ENCODE results near the gene NARS2.
"Not testable (repeated sequence)": the region's sequence is repeated elsewhere in the genome, so short reads cannot be mapped to it uniquely, and the experiment has no call there.

Gene NARS2

DNA sequence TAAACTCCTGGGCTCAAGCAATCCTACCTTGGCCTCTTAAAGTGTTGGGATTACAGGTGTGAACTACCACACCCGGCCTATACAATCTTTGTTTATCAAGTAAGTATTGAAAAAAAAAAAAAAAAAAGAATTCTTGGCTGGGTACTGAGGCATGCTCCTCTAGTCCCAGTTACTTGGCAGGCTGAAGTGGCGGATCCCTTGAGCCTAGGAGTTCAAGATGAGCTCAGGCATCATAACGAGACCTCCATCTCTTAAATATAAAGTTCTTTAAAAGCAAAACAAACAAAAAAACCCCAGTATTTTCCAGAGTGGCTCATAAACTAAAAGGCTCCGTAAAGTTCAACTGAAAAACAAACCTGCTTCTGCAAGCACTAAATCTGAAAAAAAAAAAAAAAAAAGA, 106.7 kb downstream of the NARS2 start:
- Histone ChIP-seq H3K27me3 (replicated peaks; ENCODE audit: insufficient read depth, low read length) (no peaks in the 10 kb centered on the region), H2AFZ (ENCODE audit: low read length) (no peak overlapping the region), H3K9me3 (replicated peaks; ENCODE audit: insufficient read depth, low read length) (no peaks in the 10 kb centered on the region), H3K79me2 (ENCODE audit: low read length) (no peaks in the 10 kb centered on the region), H3K9me2 (replicated peaks; ENCODE audit: insufficient read depth, low read length) (no peaks in the 10 kb centered on the region), H3K4me1 (ENCODE audit: low read length) (peaks cover 14% of the 10 kb centered on the region), H4K20me1 (ENCODE audit: insufficient read depth, low read length) (no peaks in the 10 kb centered on the region), H3K9ac (ENCODE audit: low read length) (no peak overlapping the region), H3K27ac (ENCODE audit: low read length) (no peak overlapping the region), H3K36me3 (replicated peaks; ENCODE audit: insufficient read depth, low read length) (no peaks in the 10 kb centered on the region), H3F3A (ENCODE audit: insufficient read depth, low read length) (peaks cover 20% of the 10 kb centered on the region), H3K4me3 (ENCODE audit: low read length) (no peak overlapping the region), H3K4me2 (ENCODE audit: low read depth, low read length) (no peak overlapping the region)
- TF ChIP-seq EZH2phosphoT487 (IDR thresholded peaks at IDR 0.05; ENCODE audit: low read length): no peak
- TF ChIP-seq, protein P1, sequence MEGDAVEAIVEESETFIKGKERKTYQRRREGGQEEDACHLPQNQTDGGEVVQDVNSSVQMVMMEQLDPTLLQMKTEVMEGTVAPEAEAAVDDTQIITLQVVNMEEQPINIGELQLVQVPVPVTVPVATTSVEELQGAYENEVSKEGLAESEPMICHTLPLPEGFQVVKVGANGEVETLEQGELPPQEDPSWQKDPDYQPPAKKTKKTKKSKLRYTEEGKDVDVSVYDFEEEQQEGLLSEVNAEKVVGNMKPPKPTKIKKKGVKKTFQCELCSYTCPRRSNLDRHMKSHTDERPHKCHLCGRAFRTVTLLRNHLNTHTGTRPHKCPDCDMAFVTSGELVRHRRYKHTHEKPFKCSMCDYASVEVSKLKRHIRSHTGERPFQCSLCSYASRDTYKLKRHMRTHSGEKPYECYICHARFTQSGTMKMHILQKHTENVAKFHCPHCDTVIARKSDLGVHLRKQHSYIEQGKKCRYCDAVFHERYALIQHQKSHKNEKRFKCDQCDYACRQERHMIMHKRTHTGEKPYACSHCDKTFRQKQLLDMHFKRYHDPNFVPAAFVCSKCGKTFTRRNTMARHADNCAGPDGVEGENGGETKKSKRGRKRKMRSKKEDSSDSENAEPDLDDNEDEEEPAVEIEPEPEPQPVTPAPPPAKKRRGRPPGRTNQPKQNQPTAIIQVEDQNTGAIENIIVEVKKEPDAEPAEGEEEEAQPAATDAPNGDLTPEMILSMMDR (IDR thresholded peaks at IDR 0.05; ENCODE audit: low read length): no peak
- no peak for TF ChIP-seq EZH2 (optimal IDR thresholded peaks at IDR 0.05; ENCODE audit: low read depth, low read length)
- no peak for DNase-seq

DNA sequence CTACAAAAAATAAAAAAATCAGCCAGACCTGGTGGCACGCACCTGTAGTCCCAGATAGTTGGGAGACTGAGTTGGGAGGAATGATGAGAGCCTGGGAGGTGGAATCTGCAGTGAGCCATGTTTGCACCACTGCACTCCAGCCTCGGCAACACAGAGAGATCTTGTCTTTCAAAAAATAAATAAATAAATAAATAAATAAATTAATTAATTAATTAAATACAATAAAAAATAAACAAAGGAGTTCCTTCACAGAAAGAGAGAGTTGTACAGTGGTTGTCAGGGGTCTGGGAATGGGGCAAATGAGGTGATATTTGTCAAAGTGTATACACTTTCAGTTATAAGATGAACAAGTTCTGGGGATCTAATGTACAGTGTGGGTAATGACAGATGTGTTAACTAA, 107.3 kb downstream of the NARS2 start:
- no peak overlapping the region for H2AFZ ChIP-seq (ENCODE audit: low read length)
- H3F3A ChIP-seq (ENCODE audit: insufficient read depth, low read length): peaks cover 20% of the 10 kb centered on the region
- H4K20me1 ChIP-seq (ENCODE audit: insufficient read depth, low read length): no peaks in the 10 kb centered on the region
- H3K4me2 ChIP-seq (ENCODE audit: low read depth, low read length): no peak overlapping the region
- no peaks in the 10 kb centered on the region for H3K27me3 ChIP-seq (replicated peaks; ENCODE audit: insufficient read depth, low read length)
- DNase-seq: no peak
- no peaks in the 10 kb centered on the region for H3K9me3 ChIP-seq (replicated peaks; ENCODE audit: insufficient read depth, low read length)
- no peak for TF ChIP-seq EZH2 (optimal IDR thresholded peaks at IDR 0.05; ENCODE audit: low read depth, low read length)
- TF ChIP-seq, protein P1 (IDR thresholded peaks at IDR 0.05; ENCODE audit: low read length): no peak
- no peak for TF ChIP-seq EZH2phosphoT487 (IDR thresholded peaks at IDR 0.05; ENCODE audit: low read length)
- H3K9me2 ChIP-seq (replicated peaks; ENCODE audit: insufficient read depth, low read length): no peaks in the 10 kb centered on the region
- no peaks in the 10 kb centered on the region for H3K79me2 ChIP-seq (ENCODE audit: low read length)
- H3K9ac ChIP-seq (ENCODE audit: low read length): no peak overlapping the region
- H3K27ac ChIP-seq (ENCODE audit: low read length): no peak overlapping the region
- no peak overlapping the region for H3K4me3 ChIP-seq (ENCODE audit: low read length)
- peaks cover 14% of the 10 kb centered on the region for H3K4me1 ChIP-seq (ENCODE audit: low read length)
- no peaks in the 10 kb centered on the region for H3K36me3 ChIP-seq (replicated peaks; ENCODE audit: insufficient read depth, low read length)

DNA sequence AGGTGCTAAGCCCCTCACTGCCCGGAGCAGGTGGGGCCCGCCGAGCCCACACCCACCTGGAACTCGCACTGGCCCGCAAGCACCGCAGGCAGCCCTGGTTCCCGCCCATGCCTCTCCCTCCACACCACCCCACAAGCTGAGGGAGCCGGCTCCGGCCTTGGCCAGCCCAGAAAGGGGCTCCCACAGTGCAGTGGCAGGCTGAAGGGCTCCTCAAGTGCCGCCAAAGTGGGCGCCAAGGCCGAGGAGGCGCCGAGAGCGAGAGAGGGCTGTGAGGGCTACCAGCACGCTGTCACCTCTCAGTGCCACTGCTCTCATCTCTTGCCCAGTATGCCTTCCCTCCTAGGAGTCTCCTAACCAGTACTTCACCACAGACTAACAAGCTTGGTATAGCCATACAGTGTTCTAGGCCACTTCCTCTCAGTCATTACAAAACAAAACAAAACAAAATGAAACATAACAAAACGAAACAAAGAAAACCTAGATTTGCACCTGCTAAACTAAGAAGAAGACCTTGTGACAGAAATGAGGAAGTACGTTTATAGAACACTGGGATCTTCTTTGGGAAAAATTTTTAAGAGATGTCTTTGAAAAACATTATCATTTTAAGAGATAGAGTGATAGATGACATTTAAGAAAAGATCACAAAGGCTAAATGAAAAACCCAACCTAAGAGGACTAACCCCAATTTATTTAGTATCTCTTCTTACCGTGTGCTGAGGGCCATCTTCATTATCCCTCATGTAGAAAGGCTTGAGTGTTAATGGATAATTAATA, 109.3 kb downstream of the NARS2 start:
- no peak for TF ChIP-seq EZH2 (optimal IDR thresholded peaks at IDR 0.05; ENCODE audit: low read depth, low read length)
- TF ChIP-seq EZH2phosphoT487 (IDR thresholded peaks at IDR 0.05; ENCODE audit: low read length): no peak
- TF ChIP-seq, protein P1 (IDR thresholded peaks at IDR 0.05; ENCODE audit: low read length): no peak
- no peaks in the 10 kb centered on the region for H3K36me3 ChIP-seq (replicated peaks; ENCODE audit: insufficient read depth, low read length)
- peaks cover 14% of the 10 kb centered on the region for H3K4me1 ChIP-seq (ENCODE audit: low read length)
- peak overlapping the region; percentile 81 for H3K9ac ChIP-seq (ENCODE audit: low read length)
- peak; percentile 92 for DNase-seq
- peak overlapping the region; percentile 39 for H3K4me3 ChIP-seq (ENCODE audit: low read length)
- H3K9me3 ChIP-seq (replicated peaks; ENCODE audit: insufficient read depth, low read length): no peaks in the 10 kb centered on the region
- H3K27me3 ChIP-seq (replicated peaks; ENCODE audit: insufficient read depth, low read length): no peaks in the 10 kb centered on the region
- no peaks in the 10 kb centered on the region for H4K20me1 ChIP-seq (ENCODE audit: insufficient read depth, low read length)
- H3K9me2 ChIP-seq (replicated peaks; ENCODE audit: insufficient read depth, low read length): no peaks in the 10 kb centered on the region
- H3K4me2 ChIP-seq (ENCODE audit: low read depth, low read length): peak overlapping the region; percentile 82
- H3F3A ChIP-seq (ENCODE audit: insufficient read depth, low read length): peaks cover 20% of the 10 kb centered on the region
- H3K79me2 ChIP-seq (ENCODE audit: low read length): no peaks in the 10 kb centered on the region
- peak overlapping the region; percentile 96 for H3K27ac ChIP-seq (ENCODE audit: low read length)
- H2AFZ ChIP-seq (ENCODE audit: low read length): peak overlapping the region; percentile 64

DNA sequence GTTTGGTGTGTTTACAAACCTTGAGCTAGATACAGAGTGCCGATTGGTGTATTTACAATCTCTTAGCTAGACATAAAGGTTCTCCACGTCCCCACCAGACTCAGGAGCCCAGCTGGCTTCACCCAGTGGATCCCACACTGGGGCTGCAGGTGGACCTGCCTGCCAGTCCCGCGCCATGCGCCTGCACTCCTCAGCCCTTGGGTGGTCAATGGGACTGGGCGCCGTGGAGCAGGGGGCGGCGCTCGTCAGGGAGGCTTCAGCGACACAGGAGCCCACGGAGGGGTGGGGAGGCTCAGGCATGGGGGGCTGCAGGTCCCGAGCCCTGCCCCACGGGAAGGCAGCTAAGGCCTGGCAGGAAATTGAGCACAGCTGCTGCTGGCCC, 109.9 kb downstream of the NARS2 start:
- H3K9me3 ChIP-seq (replicated peaks; ENCODE audit: insufficient read depth, low read length); DNase-seq; H4K20me1 ChIP-seq (ENCODE audit: insufficient read depth, low read length); H3K36me3 ChIP-seq (replicated peaks; ENCODE audit: insufficient read depth, low read length); H3K79me2 ChIP-seq (ENCODE audit: low read length); H3K27me3 ChIP-seq (replicated peaks; ENCODE audit: insufficient read depth, low read length); H3K9me2 ChIP-seq (replicated peaks; ENCODE audit: insufficient read depth, low read length): not testable (repeated sequence)
- H2AFZ ChIP-seq (ENCODE audit: low read length): peak overlapping the region; percentile 64; the same call in 1 of the 2 replicates
- H3K27ac ChIP-seq (ENCODE audit: low read length): peak overlapping the region; percentile 96
- H3K4me3 ChIP-seq (ENCODE audit: low read length): peak overlapping the region; percentile 39; the same call in 1 of the 2 replicates
- H3K9ac ChIP-seq (ENCODE audit: low read length): peak overlapping the region; percentile 81
- peaks cover 14% of the 10 kb centered on the region for H3K4me1 ChIP-seq (ENCODE audit: low read length)
- H3F3A ChIP-seq (ENCODE audit: insufficient read depth, low read length): peaks cover 20% of the 10 kb centered on the region
- peak overlapping the region; percentile 82; the same call in 1 of the 2 replicates for H3K4me2 ChIP-seq (ENCODE audit: low read depth, low read length)
